DND-41 (cell line): ENCODE data around the gene CTXN1.

Source experiments
- ATAC-seq: fragments of 200-7000 bp; cut with Tn5 transposase; 3 replicates; pipeline ENCODE4 v1.9.1; 2021; ENCODE audit warnings: low read depth; ENCODE audit not compliant: insufficient read depth
- DNase-seq: peaks from one replicate; pipeline ENCODE4 v3.0.0-alpha.2; 2020
- H2AFZ ChIP-seq: 2 replicates; pipeline ENCODE4 v1.6.0; 2012; ENCODE audit warnings: low read depth, low read length
- H3K27ac ChIP-seq: 2 replicates; pipeline ENCODE4 v1.5.1; 2012; ENCODE audit warnings: low read length, inconsistent platforms
- H3K27me3 ChIP-seq: fragments of 200-600 bp; sonication (generic); 2 replicates; pipeline ENCODE4 v1.6.0; 2012; ENCODE audit warnings: low read length, mild to moderate bottlenecking, inconsistent platforms; ENCODE audit not compliant: insufficient read depth, poor library complexity
- H3K36me3 ChIP-seq: 2 replicates; pipeline ENCODE4 v1.5.1; 2012; ENCODE audit warnings: low read length, inconsistent platforms; ENCODE audit not compliant: insufficient read depth
- H3K4me1 ChIP-seq: 2 replicates; pipeline ENCODE4 v1.5.1; 2012; ENCODE audit warnings: mild to moderate bottlenecking, low read length; ENCODE audit not compliant: insufficient read depth
- H3K4me2 ChIP-seq: 2 replicates; pipeline ENCODE4 v1.6.0; 2012; ENCODE audit warnings: mild to moderate bottlenecking, moderate library complexity, low read length, inconsistent platforms; ENCODE audit not compliant: insufficient read depth
- H3K4me3 ChIP-seq, 2 experiments: fragments of 200-600 bp in 1 of 2; shearing (Covaris generic) in 1 of 2; 2 replicates each; pipeline ENCODE4 v1.5.1; 2012 to 2016; ENCODE audit warnings: inconsistent platforms in 2 of 2, low read length in 2 of 2, mild to moderate bottlenecking in 2 of 2, low read depth in 1 of 2, moderate library complexity in 1 of 2
- H3K79me2 ChIP-seq: 2 replicates; pipeline ENCODE4 v1.6.0; 2012; ENCODE audit warnings: low read length, inconsistent platforms; ENCODE audit not compliant: insufficient read depth
- H3K9ac ChIP-seq: 2 replicates; pipeline ENCODE4 v1.6.0; 2012; ENCODE audit warnings: low read depth, mild to moderate bottlenecking, inconsistent platforms, low read length, moderate library complexity
- H3K9me3 ChIP-seq: 2 replicates; pipeline ENCODE4 v1.5.1; 2012; ENCODE audit warnings: low read length, moderate library complexity, mild to moderate bottlenecking, inconsistent platforms; ENCODE audit not compliant: insufficient read depth, severe bottlenecking
- H4K20me1 ChIP-seq: 2 replicates; pipeline ENCODE4 v1.6.0; 2012; ENCODE audit warnings: low read length; ENCODE audit not compliant: insufficient read depth
- EZH2 ChIP-seq: IDR thresholded peaks from 3 replicates; pipeline ENCODE4 v1.6.1; 2012; ENCODE audit warnings: borderline replicate concordance, low read depth, mild to moderate bottlenecking, moderate library complexity, low read length, inconsistent platforms; ENCODE audit not compliant: severe bottlenecking
- TF ChIP-seq, protein P1 (sequence below): IDR thresholded peaks from 2 replicates; pipeline ENCODE4 v1.5.1; 2012; ENCODE audit warnings: borderline replicate concordance, low read length, moderate library complexity, mild to moderate bottlenecking; ENCODE audit not compliant: poor library complexity, severe bottlenecking; ENCODE audit errors: extremely low read depth

Gene CTXN1

DNA sequence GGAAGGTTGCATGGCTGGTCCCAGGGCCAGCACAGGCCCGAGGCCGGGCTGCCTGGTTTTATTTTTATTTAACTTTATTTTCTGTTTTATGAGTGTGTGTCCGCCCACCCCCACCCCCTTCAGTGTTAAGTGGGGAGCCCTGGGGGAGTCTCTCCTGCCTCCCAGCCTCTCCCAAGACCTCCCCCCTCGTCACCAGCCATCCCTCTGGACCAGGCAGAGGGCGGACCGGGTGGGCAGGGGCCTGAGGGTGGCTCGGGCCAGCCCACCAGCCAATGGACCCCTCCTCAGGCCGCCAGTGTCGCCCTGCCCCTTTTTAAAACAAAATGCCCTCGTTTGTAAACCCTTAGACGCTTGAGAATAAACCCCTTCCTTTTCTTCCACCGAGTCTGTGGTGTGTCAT lies 11.8 kb downstream of the CTXN1 start:
- peaks cover 7% of the 10 kb centered on the region; the same call in 1 of the 2 replicates for H3K79me2 ChIP-seq
- no peak overlapping the region for H3K27ac ChIP-seq
- H2AFZ ChIP-seq = no peak overlapping the region
- H4K20me1 ChIP-seq = peaks cover 38% of the 10 kb centered on the region
- no peak for ATAC-seq
- TF ChIP-seq EZH2 = no peak
- TF ChIP-seq, protein P1, sequence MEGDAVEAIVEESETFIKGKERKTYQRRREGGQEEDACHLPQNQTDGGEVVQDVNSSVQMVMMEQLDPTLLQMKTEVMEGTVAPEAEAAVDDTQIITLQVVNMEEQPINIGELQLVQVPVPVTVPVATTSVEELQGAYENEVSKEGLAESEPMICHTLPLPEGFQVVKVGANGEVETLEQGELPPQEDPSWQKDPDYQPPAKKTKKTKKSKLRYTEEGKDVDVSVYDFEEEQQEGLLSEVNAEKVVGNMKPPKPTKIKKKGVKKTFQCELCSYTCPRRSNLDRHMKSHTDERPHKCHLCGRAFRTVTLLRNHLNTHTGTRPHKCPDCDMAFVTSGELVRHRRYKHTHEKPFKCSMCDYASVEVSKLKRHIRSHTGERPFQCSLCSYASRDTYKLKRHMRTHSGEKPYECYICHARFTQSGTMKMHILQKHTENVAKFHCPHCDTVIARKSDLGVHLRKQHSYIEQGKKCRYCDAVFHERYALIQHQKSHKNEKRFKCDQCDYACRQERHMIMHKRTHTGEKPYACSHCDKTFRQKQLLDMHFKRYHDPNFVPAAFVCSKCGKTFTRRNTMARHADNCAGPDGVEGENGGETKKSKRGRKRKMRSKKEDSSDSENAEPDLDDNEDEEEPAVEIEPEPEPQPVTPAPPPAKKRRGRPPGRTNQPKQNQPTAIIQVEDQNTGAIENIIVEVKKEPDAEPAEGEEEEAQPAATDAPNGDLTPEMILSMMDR = no peak
- H3K36me3 ChIP-seq = peaks cover 40% of the 10 kb centered on the region
- H3K9me3 ChIP-seq = no peaks in the 10 kb centered on the region
- no peak overlapping the region for H3K9ac ChIP-seq
- peaks cover 7% of the 10 kb centered on the region for H3K4me1 ChIP-seq
- DNase-seq = no peak
- H3K27me3 ChIP-seq = peaks cover 12% of the 10 kb centered on the region
- no peak overlapping the region for H3K4me3 ChIP-seq
- H3K4me2 ChIP-seq = no peak overlapping the region

DNA sequence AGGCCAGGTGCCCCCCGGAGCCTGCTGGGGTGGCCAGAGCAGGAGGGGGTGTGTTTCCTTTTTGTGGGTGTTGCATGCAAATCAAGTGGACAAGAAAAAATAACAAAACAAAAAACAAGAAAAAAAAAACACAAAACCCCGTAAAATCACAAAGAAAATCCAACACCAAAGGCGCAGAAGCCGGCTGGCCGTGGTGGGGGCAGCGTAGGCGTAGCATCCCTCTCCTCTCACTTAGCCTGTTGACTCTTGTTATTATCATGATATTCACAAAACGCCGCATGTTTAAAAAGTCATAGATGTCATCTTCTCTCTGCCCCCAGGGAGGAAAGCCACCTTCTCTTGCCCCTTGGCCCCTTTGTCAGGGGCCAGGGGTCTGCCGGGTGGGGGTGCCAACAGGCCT lies 12.3 kb downstream of the CTXN1 start:
- H3K36me3 ChIP-seq = peaks cover 44% of the 10 kb centered on the region
- H2AFZ ChIP-seq = no peak overlapping the region
- H3K27ac ChIP-seq = no peak overlapping the region
- TF ChIP-seq, protein P1 = no peak
- TF ChIP-seq EZH2 = no peak
- peaks cover 2% of the 10 kb centered on the region; the same call in 1 of the 2 replicates for H3K4me1 ChIP-seq
- H3K4me2 ChIP-seq = no peak overlapping the region
- H3K4me3 ChIP-seq = no peak overlapping the region
- no peaks in the 10 kb centered on the region for H3K9me3 ChIP-seq
- peaks cover 12% of the 10 kb centered on the region for H3K27me3 ChIP-seq
- no peak for ATAC-seq
- peaks cover 11% of the 10 kb centered on the region for H3K79me2 ChIP-seq
- no peak overlapping the region for H3K9ac ChIP-seq
- peaks cover 42% of the 10 kb centered on the region for H4K20me1 ChIP-seq
- DNase-seq = no peak

DNA sequence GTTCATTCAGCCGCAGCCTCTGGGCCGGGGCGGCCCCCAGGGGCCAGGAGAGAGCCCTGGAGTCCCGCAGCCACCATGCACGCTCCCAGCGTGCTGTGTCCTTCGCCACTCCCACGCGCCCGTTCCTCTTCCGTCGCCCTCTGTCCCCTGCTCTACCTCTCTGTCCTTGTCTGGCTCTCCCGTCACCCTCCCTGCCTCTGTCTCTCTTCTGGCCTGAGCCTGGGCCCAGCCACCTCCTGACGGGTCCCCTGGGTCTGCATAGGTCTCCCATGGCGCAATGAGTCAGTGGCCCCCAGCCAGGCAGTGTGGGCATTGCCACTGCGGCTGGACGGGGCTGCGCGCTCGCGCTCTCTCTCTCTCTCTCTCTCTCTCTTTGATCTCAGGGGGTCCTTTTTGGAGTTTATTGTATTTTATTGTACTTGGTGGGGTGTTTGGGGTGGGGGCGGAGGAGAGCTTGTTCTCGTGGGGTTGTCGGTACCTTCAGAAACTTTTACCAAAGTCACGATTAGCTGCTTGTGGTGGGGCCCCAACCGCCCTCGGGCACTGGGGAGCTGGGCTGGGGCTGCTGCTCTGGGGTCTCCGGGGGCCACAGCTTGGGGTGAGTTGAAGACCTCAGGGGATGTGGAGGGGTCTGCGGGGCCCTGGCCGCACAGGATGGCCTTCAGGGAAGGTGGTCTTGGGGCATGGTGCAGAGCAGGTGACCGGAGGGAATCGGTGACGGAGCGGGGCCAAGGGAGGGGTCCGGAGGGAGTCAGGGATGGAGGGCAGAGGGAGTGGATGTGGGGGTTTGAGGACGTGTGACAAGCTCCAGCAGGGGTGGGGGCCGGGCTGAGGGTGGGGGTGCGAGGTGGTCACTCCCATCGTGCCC lies 13.0 kb downstream of the CTXN1 start:
- DNase-seq = no peak
- Histone ChIP-seq H3K27ac (no peak overlapping the region), H4K20me1 (peaks cover 49% of the 10 kb centered on the region), H3K36me3 (peaks cover 47% of the 10 kb centered on the region), H3K4me2 (no peak overlapping the region), H3K4me1 (0 out of 2 replicates have a peak, but pooled peaks cover 2% of the 10 kb centered on the region), H3K4me3 (no peak overlapping the region), H2AFZ (no peak overlapping the region), H3K9me3 (no peaks in the 10 kb centered on the region), H3K79me2 (peaks cover 18% of the 10 kb centered on the region), H3K9ac (no peak overlapping the region), H3K27me3 (peaks cover 12% of the 10 kb centered on the region)
- TF ChIP-seq EZH2 = no peak
- TF ChIP-seq, protein P1 = no peak
- no peak for ATAC-seq
